HG03442 (cell line): ENCODE measurements around the gene RUFY4.
A peak's percentile ranks its signal among the peaks of the same experiment; 100 is the strongest.
"Not testable (repeated sequence)": the region's sequence is repeated elsewhere in the genome, so short reads cannot be mapped to it uniquely, and the experiment has no call there.

ENCODE experiments used
- ATAC-seq: cut with Tn5 transposase; IDR thresholded peaks from one replicate; pipeline ENCODE4 v1.9.1; 2021; ENCODE audit warnings: mild to moderate bottlenecking, moderate library complexity; ENCODE audit not compliant: unreplicated experiment

The RUFY4 gene

GRCh38 chr2:218082586-218083351, 13.7 kb downstream of the RUFY4 start:
- no peak for ATAC-seq

GRCh38 chr2:218083352-218083676, 14.3 kb downstream of the RUFY4 start:
- ATAC-seq: no peak

- ATAC-seq: no peak
Observed at GRCh38 chr2:218086478-218086877, 17.4 kb downstream of the RUFY4 start.

- no peak for ATAC-seq
Observed at GRCh38 chr2:218089259-218089658, 20.2 kb downstream of the RUFY4 start.

- no peak for ATAC-seq
Observed at GRCh38 chr2:218091746-218092145, 22.7 kb downstream of the RUFY4 start.

- ATAC-seq: no peak
Observed at GRCh38 chr2:218093879-218094278, 24.8 kb downstream of the RUFY4 start.

GRCh38 chr2:218095853-218096252, 26.8 kb downstream of the RUFY4 start:
- no peak for ATAC-seq

GRCh38 chr2:218097975-218098374, 28.9 kb downstream of the RUFY4 start:
- no peak for ATAC-seq

GRCh38 chr2:218108834-218109233, 39.8 kb downstream of the RUFY4 start:
- not testable (repeated sequence) for ATAC-seq

- ATAC-seq: not testable (repeated sequence)
Observed at GRCh38 chr2:218121789-218122188, 52.7 kb downstream of the RUFY4 start.

- ATAC-seq: not testable (repeated sequence)
Observed at GRCh38 chr2:218122286-218122685, 53.2 kb downstream of the RUFY4 start.

GRCh38 chr2:218123986-218124385, 54.9 kb downstream of the RUFY4 start:
- no peak for ATAC-seq

GRCh38 chr2:218125095-218125494, 56.0 kb downstream of the RUFY4 start:
- no peak for ATAC-seq

- ATAC-seq: peak; percentile 52
Observed at GRCh38 chr2:218125626-218126080, 56.6 kb downstream of the RUFY4 start, which contains the start of gene CXCR2. Gene CXCR2 (plus strand): TSS chr2:218126028. CDS start chr2:218134802, 8,774 bp downstream.

GRCh38 chr2:218127929-218128455, 58.9 kb downstream of the RUFY4 start:
- ATAC-seq: no peak

GRCh38 chr2:218128781-218129457, 59.9 kb downstream of the RUFY4 start:
- ATAC-seq: no peak

- no peak for ATAC-seq
Observed at GRCh38 chr2:218129458-218130135, 60.5 kb downstream of the RUFY4 start.

GRCh38 chr2:218130377-218130776, 61.3 kb downstream of the RUFY4 start:
- ATAC-seq: no peak

GRCh38 chr2:218130822-218131221, 61.8 kb downstream of the RUFY4 start:
- ATAC-seq: no peak

GRCh38 chr2:218137514-218137913, 68.5 kb downstream of the RUFY4 start:
- no peak for ATAC-seq

- ATAC-seq: no peak
Observed at GRCh38 chr2:218138047-218138446, 69.0 kb downstream of the RUFY4 start.
